ENCODE measurements around the gene TRIP4.

DNA sequence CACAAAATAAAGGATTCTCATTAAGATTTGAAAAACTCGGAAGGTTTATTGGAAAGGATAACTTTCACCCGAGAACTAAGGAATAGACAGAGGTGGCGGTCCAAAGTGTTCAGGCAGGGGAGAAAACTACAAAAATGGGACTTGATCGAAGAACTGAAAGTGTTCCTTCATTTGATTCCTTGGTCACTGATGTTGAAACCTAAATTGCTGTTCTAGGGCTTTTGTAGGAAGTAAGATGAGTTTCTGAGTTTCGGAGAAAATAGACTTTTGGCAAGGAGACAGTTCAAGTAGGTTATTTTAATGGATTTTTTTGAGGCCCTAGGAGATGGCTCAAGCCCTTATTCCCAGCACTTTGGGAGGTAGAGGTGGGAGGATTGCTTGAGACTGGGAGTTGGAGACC lies 1.4 kb downstream of the TRIP4 start:
- TF ChIP-seq, protein P1, sequence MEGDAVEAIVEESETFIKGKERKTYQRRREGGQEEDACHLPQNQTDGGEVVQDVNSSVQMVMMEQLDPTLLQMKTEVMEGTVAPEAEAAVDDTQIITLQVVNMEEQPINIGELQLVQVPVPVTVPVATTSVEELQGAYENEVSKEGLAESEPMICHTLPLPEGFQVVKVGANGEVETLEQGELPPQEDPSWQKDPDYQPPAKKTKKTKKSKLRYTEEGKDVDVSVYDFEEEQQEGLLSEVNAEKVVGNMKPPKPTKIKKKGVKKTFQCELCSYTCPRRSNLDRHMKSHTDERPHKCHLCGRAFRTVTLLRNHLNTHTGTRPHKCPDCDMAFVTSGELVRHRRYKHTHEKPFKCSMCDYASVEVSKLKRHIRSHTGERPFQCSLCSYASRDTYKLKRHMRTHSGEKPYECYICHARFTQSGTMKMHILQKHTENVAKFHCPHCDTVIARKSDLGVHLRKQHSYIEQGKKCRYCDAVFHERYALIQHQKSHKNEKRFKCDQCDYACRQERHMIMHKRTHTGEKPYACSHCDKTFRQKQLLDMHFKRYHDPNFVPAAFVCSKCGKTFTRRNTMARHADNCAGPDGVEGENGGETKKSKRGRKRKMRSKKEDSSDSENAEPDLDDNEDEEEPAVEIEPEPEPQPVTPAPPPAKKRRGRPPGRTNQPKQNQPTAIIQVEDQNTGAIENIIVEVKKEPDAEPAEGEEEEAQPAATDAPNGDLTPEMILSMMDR (IDR thresholded peaks at IDR 0.05) = no peak
- TF ChIP-seq ZFX (IDR thresholded peaks at IDR 0.05; ENCODE audit: borderline replicate concordance) = no peak
